ENCODE data around the gene BTBD2. TPM values are rescaled to one million over a fixed set of nuclear protein-coding genes. Genes with fewer than 3 reads are reported as not detected.

The BTBD2 gene
- polyA plus RNA-seq, 3 donors: 2.8 to 36.0 (median 3.3) TPM

- Histone ChIP-seq H3K79me2 (ENCODE audit: insufficient read depth, low read length) (no peaks in the 10 kb centered on the region), H3K4me2 (replicated peaks; ENCODE audit: extremely low read depth, low read length, poor library complexity, severe bottlenecking) (no peak overlapping the region), H3K9me3 (replicated peaks in 1 of 2; ENCODE audit: control insufficient read depth in 1 of 2, insufficient read depth in 1 of 2, low read length in 2 of 2) (no peaks in the 10 kb centered on the region), H3K9ac (ENCODE audit: insufficient read depth, low read length, poor library complexity, severe bottlenecking) (no peak overlapping the region), H3K27ac (ENCODE audit: low read depth in 1 of 2, low read length in 2 of 2) (no peak overlapping the region), H3K27me3 (ENCODE audit: control insufficient read depth in 2 of 2, insufficient read depth in 2 of 2, low read length in 2 of 2) (no peaks in the 10 kb centered on the region), H3K4me1 (ENCODE audit: control insufficient read depth in 1 of 2, insufficient read depth in 2 of 2, low read length in 2 of 2) (no peaks in the 10 kb centered on the region), H3K4me3 (replicated peaks in 1 of 3; ENCODE audit: low read depth in 2 of 3, low read length in 3 of 3) (no peak overlapping the region), H3K36me3 (replicated peaks in 1 of 2; ENCODE audit: control insufficient read depth in 1 of 2, insufficient read depth in 2 of 2, low read length in 2 of 2) (peaks cover 33 to 57% of the 10 kb centered on the region in 2 donors), H2AFZ (ENCODE audit: insufficient read depth, low read depth, low read length, poor library complexity, severe bottlenecking) (no peak overlapping the region), H4K20me1 (ENCODE audit: insufficient read depth, low read length) (peaks cover 37% of the 10 kb centered on the region)
- H3K27me3 Mint-ChIP-seq (ENCODE audit: low read depth in 3 of 3): peaks cover 0 to 2% (median 0%) of the 10 kb centered on the region in 3 donors
- TF ChIP-seq, protein P1, sequence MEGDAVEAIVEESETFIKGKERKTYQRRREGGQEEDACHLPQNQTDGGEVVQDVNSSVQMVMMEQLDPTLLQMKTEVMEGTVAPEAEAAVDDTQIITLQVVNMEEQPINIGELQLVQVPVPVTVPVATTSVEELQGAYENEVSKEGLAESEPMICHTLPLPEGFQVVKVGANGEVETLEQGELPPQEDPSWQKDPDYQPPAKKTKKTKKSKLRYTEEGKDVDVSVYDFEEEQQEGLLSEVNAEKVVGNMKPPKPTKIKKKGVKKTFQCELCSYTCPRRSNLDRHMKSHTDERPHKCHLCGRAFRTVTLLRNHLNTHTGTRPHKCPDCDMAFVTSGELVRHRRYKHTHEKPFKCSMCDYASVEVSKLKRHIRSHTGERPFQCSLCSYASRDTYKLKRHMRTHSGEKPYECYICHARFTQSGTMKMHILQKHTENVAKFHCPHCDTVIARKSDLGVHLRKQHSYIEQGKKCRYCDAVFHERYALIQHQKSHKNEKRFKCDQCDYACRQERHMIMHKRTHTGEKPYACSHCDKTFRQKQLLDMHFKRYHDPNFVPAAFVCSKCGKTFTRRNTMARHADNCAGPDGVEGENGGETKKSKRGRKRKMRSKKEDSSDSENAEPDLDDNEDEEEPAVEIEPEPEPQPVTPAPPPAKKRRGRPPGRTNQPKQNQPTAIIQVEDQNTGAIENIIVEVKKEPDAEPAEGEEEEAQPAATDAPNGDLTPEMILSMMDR (IDR thresholded peaks at IDR 0.05): no peak
- no peak overlapping the region for H3K27ac Mint-ChIP-seq
- no peak overlapping the region for H3K4me3 Mint-ChIP-seq
- H3K9me3 Mint-ChIP-seq: peaks cover 0 to 2% (median 0%) of the 10 kb centered on the region in 7 donors
- H3K4me1 Mint-ChIP-seq: no peaks in the 10 kb centered on the region
- DNase-seq: peak in 1 of 3 donors; percentile 4
- peaks cover 33 to 73% of the 10 kb centered on the region in 2 donors for H3K36me3 Mint-ChIP-seq
- 91% methylated on average over 37 of the region's 44 CpGs for whole genome bisulfite sequencing (ENCODE audit: insufficient coverage)
- intact Hi-C loops (cut with micrococcal nuclease): no loop called here
Observed at GRCh38 chr19:1992759-1993260, 22.7 kb downstream of the BTBD2 start.

- no peak overlapping the region for H3K4me3 Mint-ChIP-seq
- no peaks in the 10 kb centered on the region for H3K4me1 Mint-ChIP-seq
- Histone ChIP-seq H3K9ac (ENCODE audit: insufficient read depth, low read length, poor library complexity, severe bottlenecking) (no peak overlapping the region), H3K4me3 (replicated peaks in 1 of 3; ENCODE audit: low read depth in 2 of 3, low read length in 3 of 3) (no peak overlapping the region), H2AFZ (ENCODE audit: insufficient read depth, low read depth, low read length, poor library complexity, severe bottlenecking) (no peak overlapping the region), H4K20me1 (ENCODE audit: insufficient read depth, low read length) (peaks cover 51% of the 10 kb centered on the region), H3K4me1 (ENCODE audit: control insufficient read depth in 1 of 2, insufficient read depth in 2 of 2, low read length in 2 of 2) (no peaks in the 10 kb centered on the region), H3K27me3 (ENCODE audit: control insufficient read depth in 2 of 2, insufficient read depth in 2 of 2, low read length in 2 of 2) (no peaks in the 10 kb centered on the region), H3K36me3 (replicated peaks in 1 of 2; ENCODE audit: control insufficient read depth in 1 of 2, insufficient read depth in 2 of 2, low read length in 2 of 2) (peaks cover 43 to 57% of the 10 kb centered on the region in 2 donors), H3K27ac (ENCODE audit: low read depth in 1 of 2, low read length in 2 of 2) (no peak overlapping the region), H3K4me2 (replicated peaks; ENCODE audit: extremely low read depth, low read length, poor library complexity, severe bottlenecking) (no peak overlapping the region), H3K79me2 (ENCODE audit: insufficient read depth, low read length) (no peaks in the 10 kb centered on the region), H3K9me3 (replicated peaks in 1 of 2; ENCODE audit: control insufficient read depth in 1 of 2, insufficient read depth in 1 of 2, low read length in 2 of 2) (no peaks in the 10 kb centered on the region)
- WGBS (ENCODE audit: insufficient coverage): 98% methylated on average over 13 of the region's 30 CpGs
- H3K27ac Mint-ChIP-seq: peak overlapping the region in 1 of 7 donors; percentile 73
- H3K9me3 Mint-ChIP-seq: peaks cover 0 to 2% (median 0%) of the 10 kb centered on the region in 7 donors
- H3K36me3 Mint-ChIP-seq: peaks cover 27 to 73% of the 10 kb centered on the region in 2 donors
- H3K27me3 Mint-ChIP-seq (ENCODE audit: low read depth in 3 of 3): peaks cover 0 to 2% (median 0%) of the 10 kb centered on the region in 3 donors
- TF ChIP-seq, protein P1 (IDR thresholded peaks at IDR 0.05): no peak
- intact Hi-C loops (cut with micrococcal nuclease): no loop called here
- peak in 1 of 3 donors; percentile 1 for DNase-seq
Observed at GRCh38 chr19:1991018-1991913, 24.2 kb downstream of the BTBD2 start.
